ENCODE results near the gene AP3B1. TPM values are rescaled to one million over a fixed set of nuclear protein-coding genes. Genes with fewer than 3 reads are reported as not detected.

AP3B1 gene
- total RNA-seq, 1 experiment from 2014 or later = 39.7 TPM

- no peaks in the 10 kb centered on the region for H3K27me3 Mint-ChIP-seq (ENCODE audit: insufficient read depth, unreplicated experiment)
- POLR2A ChIA-PET = interaction anchor here (0.7 kb wide), 1 partner anchor 167 kb away, joined by 3 read pairs; no protein-coding TSS in a partner anchor
These were observed 51.4 kb downstream of the AP3B1 start for GRCh38 chr5:78243091-78243490.

GRCh38 chr5:78242001-78242400 is 52.5 kb downstream of the AP3B1 start:
- Mint-ChIP-seq H3K4me1 (ENCODE audit: insufficient read depth, unreplicated experiment) (peaks cover 13% of the 10 kb centered on the region), H3K27me3 (ENCODE audit: insufficient read depth, unreplicated experiment) (no peaks in the 10 kb centered on the region), H3K9me3 (ENCODE audit: unreplicated experiment) (no peaks in the 10 kb centered on the region), H3K27ac (ENCODE audit: low read depth, unreplicated experiment) (no peak overlapping the region), H3K36me3 (ENCODE audit: insufficient read depth, unreplicated experiment) (peaks cover 13% of the 10 kb centered on the region), H3K4me3 (ENCODE audit: unreplicated experiment) (no peak overlapping the region)
- ChIA-PET CTCF (no interaction called here), POLR2A (no interaction called here)
- DNase-seq (ENCODE audit: unreplicated experiment) = no peak
- intact Hi-C loops (cut with micrococcal nuclease) = no loop called here
- no TSS peak for BruUV-seq (replicated peaks)
- TF ChIP-seq CTCF (IDR thresholded peaks at IDR 0.05; ENCODE audit: unreplicated experiment) = no peak

More at GRCh38 chr5:78243091-78243490, 51.4 kb downstream of the AP3B1 start:
- CTCF ChIA-PET = interaction anchor here (0.5 kb wide), 1 partner anchor 785 kb away, joined by 5 read pairs; no protein-coding TSS in a partner anchor
- intact Hi-C loops (cut with micrococcal nuclease) = no loop called here
- Mint-ChIP-seq H3K9me3 (ENCODE audit: unreplicated experiment) (no peaks in the 10 kb centered on the region), H3K4me1 (ENCODE audit: insufficient read depth, unreplicated experiment) (peaks cover 13% of the 10 kb centered on the region), H3K27ac (ENCODE audit: low read depth, unreplicated experiment) (no peak overlapping the region), H3K4me3 (ENCODE audit: unreplicated experiment) (no peak overlapping the region), H3K36me3 (ENCODE audit: insufficient read depth, unreplicated experiment) (peaks cover 13% of the 10 kb centered on the region)
- no peak for TF ChIP-seq CTCF (IDR thresholded peaks at IDR 0.05; ENCODE audit: unreplicated experiment)
- no TSS peak for BruUV-seq (replicated peaks)
- no peak for DNase-seq (ENCODE audit: unreplicated experiment)

GRCh38 chr5:78237911-78238310 is 56.6 kb downstream of the AP3B1 start:
- no peaks in the 10 kb centered on the region for H3K9me3 Mint-ChIP-seq (ENCODE audit: unreplicated experiment)
- POLR2A ChIA-PET = no interaction called here
- no peak for DNase-seq (ENCODE audit: unreplicated experiment)
- intact Hi-C loops (cut with micrococcal nuclease) = no loop called here
- BruUV-seq (replicated peaks) = no TSS peak
- no peaks in the 10 kb centered on the region for H3K27me3 Mint-ChIP-seq (ENCODE audit: insufficient read depth, unreplicated experiment)
- CTCF ChIA-PET = no interaction called here
- peaks cover 6% of the 10 kb centered on the region for H3K4me1 Mint-ChIP-seq (ENCODE audit: insufficient read depth, unreplicated experiment)
- no peak overlapping the region for H3K27ac Mint-ChIP-seq (ENCODE audit: low read depth, unreplicated experiment)
- peaks cover 13% of the 10 kb centered on the region for H3K36me3 Mint-ChIP-seq (ENCODE audit: insufficient read depth, unreplicated experiment)
- no peak overlapping the region for H3K4me3 Mint-ChIP-seq (ENCODE audit: unreplicated experiment)
- no peak for TF ChIP-seq CTCF (IDR thresholded peaks at IDR 0.05; ENCODE audit: unreplicated experiment)

GRCh38 chr5:78236046-78236445 is 58.5 kb downstream of the AP3B1 start:
- Mint-ChIP-seq H3K27me3 (ENCODE audit: insufficient read depth, unreplicated experiment) (no peaks in the 10 kb centered on the region), H3K4me3 (ENCODE audit: unreplicated experiment) (no peak overlapping the region), H3K36me3 (ENCODE audit: insufficient read depth, unreplicated experiment) (peaks cover 13% of the 10 kb centered on the region), H3K9me3 (ENCODE audit: unreplicated experiment) (no peaks in the 10 kb centered on the region), H3K27ac (ENCODE audit: low read depth, unreplicated experiment) (no peak overlapping the region), H3K4me1 (ENCODE audit: insufficient read depth, unreplicated experiment) (no peaks in the 10 kb centered on the region)
- TF ChIP-seq CTCF (IDR thresholded peaks at IDR 0.05; ENCODE audit: unreplicated experiment) = no peak
- no TSS peak for BruUV-seq (replicated peaks)
- ChIA-PET CTCF (interaction anchor here (0.7 kb wide), 1 partner anchor 285 kb away, joined by 3 read pairs; no protein-coding TSS in a partner anchor), POLR2A (interaction anchor here (0.6 kb wide), 1 partner anchor 910 kb away, joined by 3 read pairs; no protein-coding TSS in a partner anchor)
- DNase-seq (ENCODE audit: unreplicated experiment) = no peak
- intact Hi-C loops (cut with micrococcal nuclease) = no loop called here

All from MCF 10A (cell line).